Right renal pelvis (tissue), 4 donors: ENCODE results near the gene C2CD3. TPM values are rescaled to one million over a fixed set of nuclear protein-coding genes. Genes with fewer than 3 reads are reported as not detected.
"Not testable (repeated sequence)": the region's sequence is repeated elsewhere in the genome, so short reads cannot be mapped to it uniquely, and the experiment has no call there.

Experiments
- DNase-seq, 4 donors: peaks; one replicate each; pipeline ENCODE4 v3.0.0-alpha.2; 2013; ENCODE audit warnings: low read depth in 4 of 4, low spot score in 3 of 4, missing footprints in 1 of 4
- polyA plus RNA-seq, 4 donors: library from polyadenylated mRNA; unstranded; fragments of 120-200 nt; gene quantifications; one replicate each; pipeline ENCODE4 v1.2.1, GENCODE V29; 2013; ENCODE audit not compliant: insufficient read length in 4 of 4

Gene C2CD3
- polyA plus RNA-seq, 4 donors, result 19.2 to 24.7 (median 23.4) TPM

GRCh38 chr11:74168838-74169237, 2.0 kb downstream of the C2CD3 start:
- no peak for DNase-seq

DNA sequence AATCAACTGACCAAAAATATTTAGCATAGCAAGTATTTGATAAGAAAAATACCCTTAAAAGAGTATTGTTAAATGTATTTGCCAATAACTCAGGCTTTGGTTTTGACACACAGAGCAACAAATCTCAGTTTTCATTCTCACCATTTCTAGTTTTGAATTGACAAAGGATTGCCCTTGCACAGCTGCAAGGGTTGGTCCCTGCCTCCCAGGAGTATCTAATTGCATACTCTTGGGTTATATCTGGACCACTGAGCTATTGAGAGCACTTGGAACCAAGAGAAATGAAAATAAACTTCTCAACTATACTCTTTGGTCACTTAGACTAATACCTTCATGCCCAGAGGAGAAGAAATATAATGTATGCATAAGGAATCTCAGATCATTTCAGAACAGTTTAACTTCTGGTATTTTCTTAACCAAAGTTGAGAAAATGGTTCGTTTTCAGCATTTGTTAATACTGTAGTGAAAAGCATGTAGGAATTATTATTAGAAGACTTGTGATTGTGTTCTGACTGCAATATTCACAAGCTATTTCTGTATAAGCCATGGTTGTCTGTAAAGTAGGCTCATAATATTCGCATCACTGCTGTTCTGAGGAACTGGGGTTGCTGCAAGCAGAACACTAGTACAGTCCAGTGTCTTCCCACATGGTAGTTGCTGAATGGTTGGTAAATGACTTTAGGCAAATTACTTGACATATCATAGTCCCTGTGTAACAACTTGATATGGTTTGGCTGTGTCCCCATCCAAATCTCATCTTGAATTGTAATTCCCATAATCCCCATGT, 7.9 kb downstream of the C2CD3 start:
- DNase-seq, result no peak

GRCh38 chr11:74159642-74160041, 11.2 kb downstream of the C2CD3 start:
- no peak for DNase-seq

DNA sequence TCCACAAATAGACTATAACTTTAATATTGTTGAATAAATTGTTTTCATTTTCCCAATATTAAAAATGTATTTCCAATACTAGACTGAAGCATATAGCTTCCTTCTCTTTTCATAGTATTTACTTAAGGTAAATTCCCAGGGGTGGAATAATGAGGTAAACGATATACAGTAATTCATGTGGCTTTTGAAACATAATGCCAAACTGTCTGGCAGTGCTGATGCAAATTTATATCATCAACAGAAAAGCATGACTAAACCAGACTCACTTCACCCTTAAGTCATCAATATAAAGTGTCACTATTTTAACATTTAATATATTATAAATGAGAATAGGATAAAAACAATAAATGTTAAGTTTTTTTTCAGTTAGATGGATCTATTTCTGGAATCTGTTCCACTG, 13.6 kb downstream of the C2CD3 start:
- no peak for DNase-seq

GRCh38 chr11:74154620-74155281, 16.1 kb downstream of the C2CD3 start:
- DNase-seq, result no peak

- DNase-seq, result no peak
These were observed 17.6 kb downstream of the C2CD3 start for GRCh38 chr11:74153224-74153623.

- no peak for DNase-seq
These were observed 23.4 kb downstream of the C2CD3 start for GRCh38 chr11:74147199-74147929.

- no peak for DNase-seq
These were observed 26.2 kb downstream of the C2CD3 start for GRCh38 chr11:74144592-74144991.

DNA sequence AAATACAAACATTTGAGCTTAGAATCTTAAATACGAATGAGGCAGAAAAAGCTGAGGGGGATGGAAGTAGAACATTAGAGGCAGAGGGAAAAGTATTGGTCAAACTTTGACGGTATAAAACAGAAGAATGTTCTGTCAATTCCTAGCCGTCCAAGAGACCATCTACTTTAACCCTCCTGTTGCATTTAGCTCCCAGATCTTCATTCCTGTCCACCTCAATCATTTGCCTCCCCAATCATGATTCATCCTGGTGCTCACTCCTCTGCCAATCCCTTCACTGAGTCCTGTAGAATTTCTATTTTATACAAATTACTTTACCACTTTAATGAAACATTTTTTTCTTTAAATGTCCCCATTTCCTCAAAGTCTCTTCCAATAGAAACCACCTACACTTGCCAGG, 28.2 kb downstream of the C2CD3 start:
- no peak for DNase-seq

- DNase-seq, result no peak
These were observed 28.9 kb downstream of the C2CD3 start for GRCh38 chr11:74141908-74142307.

DNA sequence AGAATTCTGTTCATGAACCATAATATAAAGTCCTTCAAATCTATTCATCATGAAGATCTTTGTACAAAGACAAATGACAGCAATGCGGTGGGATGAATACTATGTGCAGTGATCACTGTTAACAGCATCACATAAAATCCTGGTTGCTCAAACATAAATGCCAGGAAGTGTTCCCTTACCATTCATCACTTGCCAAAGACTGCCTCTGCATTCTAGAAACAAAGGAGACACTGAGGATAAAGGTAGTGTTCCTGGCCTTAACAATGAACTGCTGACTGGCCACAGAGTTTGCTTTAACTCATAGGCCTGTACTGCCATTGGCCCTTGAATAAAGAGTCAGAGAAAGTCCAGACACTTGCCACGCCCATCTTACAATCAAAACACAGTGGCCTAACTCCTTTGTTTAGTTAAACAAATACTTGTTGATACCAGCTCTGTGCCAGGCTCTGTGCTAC, 29.5 kb downstream of the C2CD3 start:
- DNase-seq, result no peak

- DNase-seq, result not testable (repeated sequence)
These were observed 30.8 kb downstream of the C2CD3 start for GRCh38 chr11:74139919-74140431.

- no peak for DNase-seq
These were observed 31.5 kb downstream of the C2CD3 start for GRCh38 chr11:74139151-74139918.

DNA sequence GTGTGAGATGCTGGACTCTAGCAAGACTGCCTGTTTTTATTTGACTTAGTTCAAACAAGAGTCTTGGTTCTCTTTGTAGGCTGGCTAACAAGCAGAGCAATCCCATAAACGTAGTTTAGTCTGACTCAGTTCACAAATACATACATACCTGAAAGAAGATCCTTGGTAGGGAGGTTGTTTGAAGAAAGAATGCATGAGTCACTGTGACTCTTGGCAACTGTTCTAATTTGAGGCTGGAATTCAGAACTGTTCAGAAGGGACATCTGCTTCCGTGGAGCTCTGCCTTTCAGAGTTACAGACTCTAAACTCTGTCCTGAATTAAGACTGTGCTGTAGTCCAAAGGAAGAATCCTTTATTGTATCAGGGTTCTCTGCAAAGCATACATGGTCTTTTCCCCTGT, 32.2 kb downstream of the C2CD3 start:
- no peak for DNase-seq

- DNase-seq, result no peak
These were observed 32.8 kb downstream of the C2CD3 start for GRCh38 chr11:74138021-74138420.

DNA sequence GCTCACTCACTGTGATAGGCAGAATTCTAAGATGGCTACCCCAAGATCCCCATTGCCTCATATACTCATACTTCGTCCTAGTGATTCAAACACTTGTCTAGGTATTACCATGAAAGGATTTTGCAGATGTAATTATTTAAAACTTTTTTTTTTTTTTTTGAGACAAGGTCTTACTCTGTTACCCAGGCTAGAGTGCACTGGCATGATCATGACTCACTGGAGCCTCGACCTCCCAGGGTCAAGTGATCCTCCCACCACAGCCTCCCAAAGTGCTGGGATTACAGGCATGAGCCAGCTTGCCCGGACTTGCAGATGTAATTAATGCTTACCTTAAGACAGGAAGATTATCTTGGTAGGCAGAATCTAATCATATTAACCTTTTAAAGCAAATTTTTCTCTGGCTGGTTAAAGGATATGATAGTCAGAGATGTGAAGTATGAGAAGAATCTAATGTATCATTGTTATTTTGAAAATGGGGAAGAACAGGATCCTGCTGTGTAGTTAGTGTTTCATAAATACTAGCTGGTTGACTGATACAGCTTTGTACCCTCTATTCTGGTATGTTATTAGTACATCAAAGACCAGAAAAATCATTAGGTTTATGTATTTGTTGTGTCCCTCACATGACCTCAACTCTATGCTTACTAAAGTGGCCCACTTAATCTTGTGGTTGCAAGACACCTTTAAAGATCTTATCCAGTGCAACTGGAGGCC, 35.5 kb downstream of the C2CD3 start:
- no peak for DNase-seq

DNA sequence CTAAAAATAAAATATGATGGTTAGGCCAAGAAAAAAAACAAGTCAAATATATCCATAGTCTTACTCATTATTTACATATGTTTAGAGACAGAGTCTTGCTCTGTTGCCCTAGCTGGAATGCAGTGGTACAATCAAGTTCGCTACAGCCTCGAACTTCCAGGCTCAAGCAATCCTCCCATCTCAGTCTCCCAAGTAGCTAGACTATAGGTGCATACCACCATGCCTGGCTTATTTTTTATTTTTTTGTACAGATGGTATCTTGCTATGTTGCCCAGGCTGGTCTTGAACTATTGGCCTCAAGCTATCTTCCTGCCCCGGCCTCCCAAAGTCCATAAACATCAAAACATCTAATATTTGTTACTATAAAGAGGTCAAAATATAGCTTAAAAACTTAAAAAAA, 36.1 kb downstream of the C2CD3 start:
- DNase-seq, result no peak

- DNase-seq, result no peak
These were observed 37.4 kb downstream of the C2CD3 start for GRCh38 chr11:74133436-74133835.

DNA sequence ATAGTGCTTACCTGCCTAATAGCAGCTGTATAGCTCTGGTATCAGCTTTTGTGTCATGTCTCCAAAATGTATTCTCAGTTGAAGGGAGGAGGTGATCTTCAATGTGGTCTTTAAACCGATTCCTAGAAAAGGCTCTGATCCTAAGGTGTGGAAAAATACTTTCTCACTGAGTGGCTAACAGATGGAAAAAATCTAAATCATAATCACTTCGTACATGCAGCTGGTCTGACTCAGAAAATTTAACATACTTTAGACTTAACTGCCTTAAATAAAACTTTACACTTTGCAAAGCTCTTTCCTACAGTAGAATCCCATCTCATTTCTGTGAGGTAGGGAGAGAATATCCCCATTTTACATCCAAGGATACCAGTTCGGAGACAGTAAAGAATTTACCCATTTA, 38.0 kb downstream of the C2CD3 start:
- DNase-seq, result no peak

GRCh38 chr11:74129121-74129520, 41.7 kb downstream of the C2CD3 start:
- not testable (repeated sequence) for DNase-seq
